ENCODE results near the gene AP5Z1. TPM values are rescaled to one million over a fixed set of nuclear protein-coding genes. Genes with fewer than 3 reads are reported as not detected.

The AP5Z1 gene
- total RNA-seq, 2 donors from 2014 or later, result 31.0 to 34.7 TPM

GRCh38 chr7:4823441-4824119 is 48.2 kb downstream of the AP5Z1 start:
- Mint-ChIP-seq H3K4me3 (no peak overlapping the region), H3K36me3 (ENCODE audit: low read depth) (peaks cover 18% of the 10 kb centered on the region), H3K27ac (no peak overlapping the region), H3K9me3 (no peaks in the 10 kb centered on the region), H3K4me1 (no peaks in the 10 kb centered on the region), H3K27me3 (ENCODE audit: insufficient read depth) (no peaks in the 10 kb centered on the region)
- Histone ChIP-seq H3K4me3 (ENCODE audit: low read length) (no peak overlapping the region), H3K9me3 (ENCODE audit: control insufficient read depth, low read length) (no peaks in the 10 kb centered on the region), H3K27me3 (ENCODE audit: control insufficient read depth, insufficient read depth, low read length, poor library complexity, severe bottlenecking) (no peaks in the 10 kb centered on the region), H3K36me3 (ENCODE audit: control insufficient read depth, insufficient read depth, low read length) (no peaks in the 10 kb centered on the region), H3K27ac (ENCODE audit: low read depth, low read length) (no peak overlapping the region), H3K4me1 (ENCODE audit: control insufficient read depth, insufficient read depth, low read length) (no peaks in the 10 kb centered on the region), H3K9ac (ENCODE audit: extremely low read depth, low read length, poor library complexity, severe bottlenecking) (no peak overlapping the region)
- no peak for DNase-seq
- TF ChIP-seq CTCF (conservative IDR thresholded peaks at IDR 0.05), result no peak
- WGBS, 2 experiments (ENCODE audit: insufficient coverage in 1 of 2, insufficient read length in 1 of 2), result 93% methylated on average over 11 to 14 of the region's 14 CpGs

- no peaks in the 10 kb centered on the region for H3K4me1 Mint-ChIP-seq
- Histone ChIP-seq H3K4me1 (ENCODE audit: control insufficient read depth, insufficient read depth, low read length) (no peaks in the 10 kb centered on the region), H3K9me3 (ENCODE audit: control insufficient read depth, low read length) (no peaks in the 10 kb centered on the region), H3K27me3 (ENCODE audit: control insufficient read depth, insufficient read depth, low read length, poor library complexity, severe bottlenecking) (no peaks in the 10 kb centered on the region), H3K4me3 (ENCODE audit: low read length) (no peak overlapping the region), H3K36me3 (ENCODE audit: control insufficient read depth, insufficient read depth, low read length) (peaks cover 1% of the 10 kb centered on the region), H3K27ac (ENCODE audit: low read depth, low read length) (no peak overlapping the region), H3K9ac (ENCODE audit: extremely low read depth, low read length, poor library complexity, severe bottlenecking) (no peak overlapping the region)
- DNase-seq, result peak; percentile 33
- TF ChIP-seq CTCF (conservative IDR thresholded peaks at IDR 0.05), result no peak
- H3K36me3 Mint-ChIP-seq (ENCODE audit: low read depth), result peaks cover 20% of the 10 kb centered on the region
- no peaks in the 10 kb centered on the region for H3K27me3 Mint-ChIP-seq (ENCODE audit: insufficient read depth)
- WGBS, 2 experiments (ENCODE audit: insufficient coverage in 1 of 2, insufficient read length in 1 of 2), result 90 to 93% methylated on average over 18 to 20 of the region's 20 CpGs
- no peak overlapping the region for H3K27ac Mint-ChIP-seq
- no peak overlapping the region for H3K4me3 Mint-ChIP-seq
- H3K9me3 Mint-ChIP-seq, result no peaks in the 10 kb centered on the region
Observed at GRCh38 chr7:4824120-4824775, 48.8 kb downstream of the AP5Z1 start.

- no peaks in the 10 kb centered on the region for H3K27me3 Mint-ChIP-seq (ENCODE audit: insufficient read depth)
- H3K36me3 Mint-ChIP-seq (ENCODE audit: low read depth), result peaks cover 28% of the 10 kb centered on the region
- Histone ChIP-seq H3K4me1 (ENCODE audit: control insufficient read depth, insufficient read depth, low read length) (no peaks in the 10 kb centered on the region), H3K4me3 (ENCODE audit: low read length) (no peak overlapping the region), H3K27ac (ENCODE audit: low read depth, low read length) (no peak overlapping the region), H3K27me3 (ENCODE audit: control insufficient read depth, insufficient read depth, low read length, poor library complexity, severe bottlenecking) (no peaks in the 10 kb centered on the region), H3K36me3 (ENCODE audit: control insufficient read depth, insufficient read depth, low read length) (peaks cover 9% of the 10 kb centered on the region), H3K9ac (ENCODE audit: extremely low read depth, low read length, poor library complexity, severe bottlenecking) (no peak overlapping the region), H3K9me3 (ENCODE audit: control insufficient read depth, low read length) (no peaks in the 10 kb centered on the region)
- no peak overlapping the region for H3K4me3 Mint-ChIP-seq
- H3K4me1 Mint-ChIP-seq, result peaks cover 2% of the 10 kb centered on the region
- DNase-seq, result no peak
- H3K9me3 Mint-ChIP-seq, result no peaks in the 10 kb centered on the region
- H3K27ac Mint-ChIP-seq, result no peak overlapping the region
- WGBS, 2 experiments (ENCODE audit: insufficient coverage in 1 of 2, insufficient read length in 1 of 2), result 93 to 94% methylated on average over 14 to 15 of the region's 15 CpGs
- no peak for TF ChIP-seq CTCF (conservative IDR thresholded peaks at IDR 0.05)
Observed at GRCh38 chr7:4825081-4825480, 49.7 kb downstream of the AP5Z1 start.
